ENCODE results near the gene MATCAP1. TPM values are rescaled to one million over a fixed set of nuclear protein-coding genes. Genes with fewer than 3 reads are reported as not detected.
A peak's percentile ranks its signal among the peaks of the same experiment; 100 is the strongest.

MATCAP1 gene
- total RNA-seq, 1 donor from 2014 or later, result 29.0 TPM

- Histone ChIP-seq H3K9me3 (no peaks in the 10 kb centered on the region), H3K27me3 (ENCODE audit: low read depth) (no peaks in the 10 kb centered on the region), H3K4me1 (peaks cover 33% of the 10 kb centered on the region), H3K4me3 (no peak overlapping the region), H3K27ac (no peak overlapping the region), H3K36me3 (peaks cover 69% of the 10 kb centered on the region)
- no peak for DNase-seq
- TF ChIP-seq CTCF (IDR thresholded peaks at IDR 0.05), result no peak
- no peak for ATAC-seq
- intact Hi-C loops (cut with DNase I), result no loop called here
Measured at GRCh38 chr16:67196881-67197280, 13.1 kb upstream of the MATCAP1 start.

- no peak for TF ChIP-seq CTCF (IDR thresholded peaks at IDR 0.05)
- intact Hi-C loops (cut with DNase I), result no loop called here
- Histone ChIP-seq H3K27me3 (ENCODE audit: low read depth) (no peaks in the 10 kb centered on the region), H3K36me3 (peaks cover 60% of the 10 kb centered on the region), H3K4me1 (peaks cover 45% of the 10 kb centered on the region), H3K27ac (no peak overlapping the region), H3K4me3 (no peak overlapping the region), H3K9me3 (no peaks in the 10 kb centered on the region)
- ATAC-seq (no peak), DNase-seq (no peak)
Measured at GRCh38 chr16:67195676-67196075, 11.9 kb upstream of the MATCAP1 start.

- TF ChIP-seq CTCF (IDR thresholded peaks at IDR 0.05), result no peak
- H3K36me3 ChIP-seq, result peaks cover 55% of the 10 kb centered on the region
- H3K4me3 ChIP-seq, result no peak overlapping the region
- no peaks in the 10 kb centered on the region for H3K27me3 ChIP-seq (ENCODE audit: low read depth)
- DNase-seq, result no peak
- peaks cover 47% of the 10 kb centered on the region for H3K4me1 ChIP-seq
- no peak overlapping the region for H3K27ac ChIP-seq
- H3K9me3 ChIP-seq, result no peaks in the 10 kb centered on the region
- ATAC-seq, result no peak
- intact Hi-C loops (cut with DNase I), result no loop called here
Measured at GRCh38 chr16:67194260-67194659, 10.5 kb upstream of the MATCAP1 start.

- no peak for DNase-seq
- intact Hi-C loops (cut with DNase I), result no loop called here
- H3K4me3 ChIP-seq, result peak overlapping the region; percentile 100
- peak overlapping the region; percentile 18 for H3K27ac ChIP-seq
- no peak for TF ChIP-seq CTCF (IDR thresholded peaks at IDR 0.05)
- peaks cover 54% of the 10 kb centered on the region for H3K36me3 ChIP-seq
- H3K9me3 ChIP-seq, result no peaks in the 10 kb centered on the region
- H3K27me3 ChIP-seq (ENCODE audit: low read depth), result no peaks in the 10 kb centered on the region
- H3K4me1 ChIP-seq, result peaks cover 40% of the 10 kb centered on the region
- ATAC-seq, result no peak
Measured at GRCh38 chr16:67193536-67193935, 9.8 kb upstream of the MATCAP1 start.

- ATAC-seq (no peak), DNase-seq (no peak)
- intact Hi-C loops (cut with DNase I), result no loop called here
- no peak for TF ChIP-seq CTCF (IDR thresholded peaks at IDR 0.05)
- Histone ChIP-seq H3K4me1 (peaks cover 34% of the 10 kb centered on the region), H3K36me3 (peaks cover 48% of the 10 kb centered on the region), H3K27me3 (ENCODE audit: low read depth) (no peaks in the 10 kb centered on the region), H3K27ac (peak overlapping the region; percentile 86), H3K4me3 (peak overlapping the region; percentile 100), H3K9me3 (no peaks in the 10 kb centered on the region)
Measured at GRCh38 chr16:67192781-67193361, 9.1 kb upstream of the MATCAP1 start.
